Subcutaneous adipose tissue (tissue), 4 donors: ENCODE measurements around the gene ITSN1. TPM values are rescaled to one million over a fixed set of nuclear protein-coding genes. Genes with fewer than 3 reads are reported as not detected.

Experiments
- CTCF ChIP-seq: fragments of 450-650 bp; IDR thresholded peaks from one replicate; pipeline ENCODE4 v1.5.1; 2016; ENCODE audit warnings: low read depth, mild to moderate bottlenecking, control low read depth, antibody characterized with exemption, moderate library complexity
- total RNA-seq, 4 donors: library from RNA; depleted of rRNA; stranded (reverse); fragments of >200 nt; gene quantifications; one replicate each; pipeline ENCODE4 v1.1.0, GENCODE V29; 2016

Gene ITSN1
- total RNA-seq, 4 donors from 2014 or later: 110 to 241 (median 116) TPM

- no peak for TF ChIP-seq CTCF
Observed at GRCh38 chr21:33893917-33894316, 251.6 kb downstream of the ITSN1 start.

GRCh38 chr21:33894736-33895288 lies 252.5 kb downstream of the ITSN1 start:
- TF ChIP-seq CTCF: no peak

- no peak for TF ChIP-seq CTCF
Observed at GRCh38 chr21:33895356-33895755, 253.1 kb downstream of the ITSN1 start.

- TF ChIP-seq CTCF: no peak
Observed at GRCh38 chr21:33896691-33897090, 254.4 kb downstream of the ITSN1 start.

GRCh38 chr21:33897098-33897497 lies 254.8 kb downstream of the ITSN1 start:
- no peak for TF ChIP-seq CTCF

- TF ChIP-seq CTCF: no peak
Observed at GRCh38 chr21:33897739-33898138, 255.4 kb downstream of the ITSN1 start.

- TF ChIP-seq CTCF: no peak
Observed at GRCh38 chr21:33898586-33898985, 256.3 kb downstream of the ITSN1 start.
